ENCODE measurements around the gene FAM120B. TPM values are rescaled to one million over a fixed set of nuclear protein-coding genes. Genes with fewer than 3 reads are reported as not detected.

Gene FAM120B
- total RNA-seq, 1 experiment from 2014 or later = 16.7 TPM

- Histone ChIP-seq H3K4ac (ENCODE audit: low read depth, low read length) (no peak overlapping the region), H3K4me2 (ENCODE audit: insufficient read depth, insufficient read length, low read length) (no peak overlapping the region), H2BK120ac (ENCODE audit: low read depth, low read length, poor library complexity, severe bottlenecking) (no peak overlapping the region), H4K5ac (ENCODE audit: insufficient read length, low read depth, low read length) (no peak overlapping the region), H3K79me2 (ENCODE audit: insufficient read depth, low read length) (no peaks in the 10 kb centered on the region), H2BK12ac (ENCODE audit: insufficient read length, low read depth, low read length) (no peak overlapping the region), H3K56ac (ENCODE audit: insufficient read length, low read depth, low read length) (no peak overlapping the region), H3K18ac (ENCODE audit: insufficient read length, low read depth, low read length) (no peak overlapping the region), H3K9ac (ENCODE audit: extremely low read depth, insufficient read length, low read length) (no peak overlapping the region), H2BK20ac (ENCODE audit: low read depth, low read length, poor library complexity, severe bottlenecking) (no peak overlapping the region), H3K27me3 (ENCODE audit: insufficient read depth, low read length) (no peaks in the 10 kb centered on the region), H3K23me2 (ENCODE audit: insufficient read length, low read depth, low read length, poor library complexity, severe bottlenecking) (no peaks in the 10 kb centered on the region), H3K4me1 (ENCODE audit: insufficient read depth, low read length) (no peaks in the 10 kb centered on the region), H3K23ac (ENCODE audit: insufficient read length, low read depth, low read length) (no peak overlapping the region), H2BK15ac (ENCODE audit: low read depth, low read length) (no peak overlapping the region), H4K91ac (ENCODE audit: insufficient read length, low read depth, low read length) (no peak overlapping the region), H2AK5ac (ENCODE audit: insufficient read length, low read length) (no peak overlapping the region), H2BK5ac (ENCODE audit: insufficient read length, low read length) (no peak overlapping the region), H3K27ac (ENCODE audit: insufficient read length, low read depth, low read length) (no peak overlapping the region), H3K14ac (ENCODE audit: insufficient read depth, low read length) (no peak overlapping the region), H2AFZ (ENCODE audit: low read length) (no peak overlapping the region), H3K79me1 (ENCODE audit: insufficient read depth, low read depth, low read length, poor library complexity, severe bottlenecking) (no peaks in the 10 kb centered on the region), H3K9me3 (ENCODE audit: control insufficient read depth, low read depth, low read length) (no peaks in the 10 kb centered on the region), H4K20me1 (ENCODE audit: control insufficient read depth, insufficient read depth, insufficient read length) (no peaks in the 10 kb centered on the region), H3T11ph (ENCODE audit: low read length) (no peak overlapping the region), H4K8ac (replicated peaks; ENCODE audit: insufficient read length, low read depth, low read length) (no peak overlapping the region)
- Mint-ChIP-seq H3K27me3 (ENCODE audit: low read depth) (peaks cover 2% of the 10 kb centered on the region), H3K4me1 (peaks cover 7 to 22% of the 10 kb centered on the region in 2 experiments), H3K4me3 (no peak overlapping the region), H3K27ac (no peak overlapping the region), H3K36me3 (ENCODE audit: insufficient read depth in 1 of 3, low read depth in 3 of 3) (no peaks in the 10 kb centered on the region), H3K9me3 (no peaks in the 10 kb centered on the region; a peak in 1 of 5 replicates)
- DNase-seq = no peak
- TF ChIP-seq, protein P1, sequence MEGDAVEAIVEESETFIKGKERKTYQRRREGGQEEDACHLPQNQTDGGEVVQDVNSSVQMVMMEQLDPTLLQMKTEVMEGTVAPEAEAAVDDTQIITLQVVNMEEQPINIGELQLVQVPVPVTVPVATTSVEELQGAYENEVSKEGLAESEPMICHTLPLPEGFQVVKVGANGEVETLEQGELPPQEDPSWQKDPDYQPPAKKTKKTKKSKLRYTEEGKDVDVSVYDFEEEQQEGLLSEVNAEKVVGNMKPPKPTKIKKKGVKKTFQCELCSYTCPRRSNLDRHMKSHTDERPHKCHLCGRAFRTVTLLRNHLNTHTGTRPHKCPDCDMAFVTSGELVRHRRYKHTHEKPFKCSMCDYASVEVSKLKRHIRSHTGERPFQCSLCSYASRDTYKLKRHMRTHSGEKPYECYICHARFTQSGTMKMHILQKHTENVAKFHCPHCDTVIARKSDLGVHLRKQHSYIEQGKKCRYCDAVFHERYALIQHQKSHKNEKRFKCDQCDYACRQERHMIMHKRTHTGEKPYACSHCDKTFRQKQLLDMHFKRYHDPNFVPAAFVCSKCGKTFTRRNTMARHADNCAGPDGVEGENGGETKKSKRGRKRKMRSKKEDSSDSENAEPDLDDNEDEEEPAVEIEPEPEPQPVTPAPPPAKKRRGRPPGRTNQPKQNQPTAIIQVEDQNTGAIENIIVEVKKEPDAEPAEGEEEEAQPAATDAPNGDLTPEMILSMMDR (conservative IDR thresholded peaks at IDR 0.05) = no peak
- no CpG with 5 or more reads among the region's 8 CpGs for WGBS (ENCODE audit: extremely low coverage, insufficient read length, low lambda C conversion rate)
These were observed 136.0 kb downstream of the FAM120B start for GRCh38 chr6:170442596-170442995.

All from H9 (cell line).